ENCODE measurements around the gene TRPV4. TPM values are rescaled to one million over a fixed set of nuclear protein-coding genes. Genes with fewer than 3 reads are reported as not detected.

Gene TRPV4
- total RNA-seq, 6 donors from 2014 or later = 2.2 to 9.7 (median 5.4) TPM

DNA sequence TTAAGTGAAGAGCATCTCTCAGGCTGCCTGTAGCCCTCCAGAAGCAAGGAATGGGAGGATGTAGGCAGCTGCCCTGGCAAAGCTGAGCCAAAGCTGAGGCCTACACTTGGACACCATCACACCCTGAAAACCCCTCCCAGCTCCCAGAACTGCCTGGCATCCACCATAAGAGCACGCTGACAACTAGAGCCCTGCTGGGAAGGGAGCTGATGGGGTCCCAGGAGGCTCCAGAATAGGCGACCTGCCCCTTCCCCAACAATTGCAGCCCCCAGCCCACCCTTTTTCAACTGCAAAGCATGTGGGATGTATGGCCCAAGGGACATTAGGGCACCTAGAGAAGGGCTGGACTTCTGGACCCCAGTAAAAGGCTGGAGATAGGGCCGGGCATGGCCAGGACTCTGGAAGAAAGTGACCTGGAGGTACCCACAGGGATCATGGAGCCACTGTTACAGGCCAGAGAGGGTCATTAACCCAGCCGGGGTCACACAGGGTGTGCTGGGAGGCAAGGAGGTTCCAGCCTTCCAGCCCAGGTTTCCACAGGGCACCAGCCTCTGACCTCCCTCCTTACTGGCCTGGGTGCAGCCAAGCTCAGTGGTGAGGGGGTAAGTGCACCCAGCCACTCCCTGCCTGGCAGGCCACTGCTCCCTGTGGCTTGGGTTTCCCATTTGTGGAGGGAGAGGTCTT lies 91.8 kb downstream of the TRPV4 start:
- Histone ChIP-seq H3K4me1 (peaks cover 0 to 27% (median 8%) of the 10 kb centered on the region in 4 donors), H3K36me3 (no peaks in the 10 kb centered on the region), H3K27me3 (peaks cover 0 to 5% (median 0%) of the 10 kb centered on the region in 4 donors), H3K9me3 (no peaks in the 10 kb centered on the region), H3K4me3 (no peak overlapping the region), H3K27ac (no peak overlapping the region)
- TF ChIP-seq EP300 (IDR thresholded peaks at IDR 0.05) (no peak), POLR2A (IDR thresholded peaks at IDR 0.05) (no peak), POLR2AphosphoS5 (IDR thresholded peaks at IDR 0.05) (no peak)
- TF ChIP-seq, protein P1, sequence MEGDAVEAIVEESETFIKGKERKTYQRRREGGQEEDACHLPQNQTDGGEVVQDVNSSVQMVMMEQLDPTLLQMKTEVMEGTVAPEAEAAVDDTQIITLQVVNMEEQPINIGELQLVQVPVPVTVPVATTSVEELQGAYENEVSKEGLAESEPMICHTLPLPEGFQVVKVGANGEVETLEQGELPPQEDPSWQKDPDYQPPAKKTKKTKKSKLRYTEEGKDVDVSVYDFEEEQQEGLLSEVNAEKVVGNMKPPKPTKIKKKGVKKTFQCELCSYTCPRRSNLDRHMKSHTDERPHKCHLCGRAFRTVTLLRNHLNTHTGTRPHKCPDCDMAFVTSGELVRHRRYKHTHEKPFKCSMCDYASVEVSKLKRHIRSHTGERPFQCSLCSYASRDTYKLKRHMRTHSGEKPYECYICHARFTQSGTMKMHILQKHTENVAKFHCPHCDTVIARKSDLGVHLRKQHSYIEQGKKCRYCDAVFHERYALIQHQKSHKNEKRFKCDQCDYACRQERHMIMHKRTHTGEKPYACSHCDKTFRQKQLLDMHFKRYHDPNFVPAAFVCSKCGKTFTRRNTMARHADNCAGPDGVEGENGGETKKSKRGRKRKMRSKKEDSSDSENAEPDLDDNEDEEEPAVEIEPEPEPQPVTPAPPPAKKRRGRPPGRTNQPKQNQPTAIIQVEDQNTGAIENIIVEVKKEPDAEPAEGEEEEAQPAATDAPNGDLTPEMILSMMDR (IDR thresholded peaks at IDR 0.05) = no peak
- WGBS, 2 donors = 88 to 100% methylated on average over 2 to 4 of the region's 4 CpGs
- ATAC-seq (ENCODE audit: low FRiP score in 2 of 2) = no peak
- peak in 1 of 2 donors; percentile 8 for DNase-seq

DNA sequence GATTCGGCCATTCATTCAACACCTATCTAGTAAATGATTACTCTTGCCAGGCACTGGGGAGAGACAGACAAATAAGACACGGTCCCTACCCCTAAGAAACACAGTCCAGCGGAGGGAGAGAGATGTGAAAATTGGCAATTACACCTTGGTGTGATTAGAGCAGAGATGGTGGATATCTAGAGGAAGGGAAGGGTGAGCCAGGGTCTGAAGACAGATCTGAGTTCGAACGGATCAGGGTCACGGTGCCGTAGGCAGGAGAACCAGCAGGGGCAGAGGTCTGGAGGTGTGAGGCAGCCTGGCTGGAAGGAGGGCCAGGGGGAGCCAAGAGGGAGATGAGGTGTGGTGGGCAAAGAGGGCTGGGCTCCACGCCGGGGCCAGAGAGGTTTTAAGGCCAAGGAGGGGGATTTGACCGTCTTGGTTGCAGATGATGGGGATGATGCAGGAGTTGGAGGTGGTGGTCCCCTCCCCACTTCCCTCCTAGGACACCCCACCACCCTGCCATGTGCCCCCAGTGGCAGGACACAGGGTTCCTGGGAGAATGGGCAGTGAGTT lies 92.4 kb downstream of the TRPV4 start:
- H3K9me3 ChIP-seq = no peaks in the 10 kb centered on the region
- WGBS, 2 donors = 87% methylated on average over 10 of the region's 10 CpGs
- H3K27ac ChIP-seq = peak overlapping the region in 1 of 4 donors; percentile 8
- TF ChIP-seq, protein P1 (IDR thresholded peaks at IDR 0.05) = no peak
- TF ChIP-seq POLR2A (IDR thresholded peaks at IDR 0.05) (no peak), EP300 (IDR thresholded peaks at IDR 0.05) (no peak), POLR2AphosphoS5 (IDR thresholded peaks at IDR 0.05) (no peak)
- H3K36me3 ChIP-seq = no peaks in the 10 kb centered on the region
- peaks cover 0 to 27% (median 8%) of the 10 kb centered on the region in 4 donors for H3K4me1 ChIP-seq
- DNase-seq (peak in 1 of 2 donors; percentile 3), ATAC-seq (ENCODE audit: low FRiP score in 2 of 2) (no peak)
- peaks cover 0 to 6% (median 0%) of the 10 kb centered on the region in 4 donors for H3K27me3 ChIP-seq
- H3K4me3 ChIP-seq = no peak overlapping the region

DNA sequence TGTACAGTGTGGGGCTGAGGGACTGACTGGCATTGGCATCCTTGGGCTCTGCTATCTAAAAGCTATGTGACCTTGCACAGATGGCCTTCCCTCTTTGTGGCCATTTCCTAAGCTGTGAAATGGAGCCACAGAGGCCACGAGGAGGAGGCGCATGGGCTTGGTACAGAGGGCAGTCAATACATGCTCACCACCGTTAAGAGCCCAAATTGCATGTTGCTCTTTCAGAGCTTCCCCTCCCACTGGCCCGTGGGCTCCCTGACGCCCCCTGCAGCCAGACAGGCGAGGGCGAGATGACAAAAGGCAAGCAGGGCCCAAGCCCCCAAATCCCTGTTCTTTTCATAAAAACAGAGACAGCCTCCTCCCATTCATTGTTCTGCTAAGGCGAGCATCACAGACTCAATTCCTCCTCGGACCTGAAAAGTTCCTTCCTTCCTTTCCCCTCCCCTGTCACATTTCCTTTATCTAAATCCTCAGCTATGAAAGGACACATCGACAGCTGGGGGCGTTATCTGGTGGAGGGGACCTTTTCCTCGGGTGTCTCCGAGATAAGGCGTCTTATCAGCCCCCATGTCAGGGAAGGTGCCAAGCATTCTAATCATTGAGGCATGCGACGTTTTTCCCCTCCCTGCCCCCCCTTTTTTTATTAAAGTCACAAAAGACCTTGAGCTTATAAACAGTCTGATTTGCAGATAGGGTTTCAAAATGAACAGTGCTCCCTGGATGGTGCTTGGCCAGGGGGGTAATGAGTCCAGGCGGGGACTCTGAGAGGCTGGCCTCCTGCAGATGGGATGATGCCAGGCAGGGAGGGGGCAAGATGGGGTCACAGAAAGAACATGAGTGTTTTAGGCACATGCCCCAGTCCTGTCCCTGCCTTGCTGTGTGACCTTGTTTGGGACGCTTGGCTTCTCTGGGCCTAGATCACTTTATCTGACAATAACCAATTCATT lies 93.2 kb downstream of the TRPV4 start:
- H3K9me3 ChIP-seq = no peaks in the 10 kb centered on the region
- H3K27ac ChIP-seq = peak overlapping the region in 3 of 4 donors; percentile 48 to 86 (median 72)
- no peak overlapping the region for H3K4me3 ChIP-seq
- TF ChIP-seq POLR2AphosphoS5 (IDR thresholded peaks at IDR 0.05) (no peak), POLR2A (IDR thresholded peaks at IDR 0.05) (no peak), EP300 (IDR thresholded peaks at IDR 0.05) (no peak)
- TF ChIP-seq, protein P1 (IDR thresholded peaks at IDR 0.05) = peak in 1 of 6 experiments; percentile 5
- DNase-seq (peak in 1 of 2 donors; percentile 11), ATAC-seq (ENCODE audit: low FRiP score in 2 of 2) (no peak)
- H3K4me1 ChIP-seq = peaks cover 0 to 24% (median 6%) of the 10 kb centered on the region in 4 donors
- H3K27me3 ChIP-seq = peaks cover 0 to 6% (median 0%) of the 10 kb centered on the region in 4 donors
- H3K36me3 ChIP-seq = no peaks in the 10 kb centered on the region
- 33 to 34% methylated on average over 18 of the region's 18 CpGs for WGBS, 2 donors

DNA sequence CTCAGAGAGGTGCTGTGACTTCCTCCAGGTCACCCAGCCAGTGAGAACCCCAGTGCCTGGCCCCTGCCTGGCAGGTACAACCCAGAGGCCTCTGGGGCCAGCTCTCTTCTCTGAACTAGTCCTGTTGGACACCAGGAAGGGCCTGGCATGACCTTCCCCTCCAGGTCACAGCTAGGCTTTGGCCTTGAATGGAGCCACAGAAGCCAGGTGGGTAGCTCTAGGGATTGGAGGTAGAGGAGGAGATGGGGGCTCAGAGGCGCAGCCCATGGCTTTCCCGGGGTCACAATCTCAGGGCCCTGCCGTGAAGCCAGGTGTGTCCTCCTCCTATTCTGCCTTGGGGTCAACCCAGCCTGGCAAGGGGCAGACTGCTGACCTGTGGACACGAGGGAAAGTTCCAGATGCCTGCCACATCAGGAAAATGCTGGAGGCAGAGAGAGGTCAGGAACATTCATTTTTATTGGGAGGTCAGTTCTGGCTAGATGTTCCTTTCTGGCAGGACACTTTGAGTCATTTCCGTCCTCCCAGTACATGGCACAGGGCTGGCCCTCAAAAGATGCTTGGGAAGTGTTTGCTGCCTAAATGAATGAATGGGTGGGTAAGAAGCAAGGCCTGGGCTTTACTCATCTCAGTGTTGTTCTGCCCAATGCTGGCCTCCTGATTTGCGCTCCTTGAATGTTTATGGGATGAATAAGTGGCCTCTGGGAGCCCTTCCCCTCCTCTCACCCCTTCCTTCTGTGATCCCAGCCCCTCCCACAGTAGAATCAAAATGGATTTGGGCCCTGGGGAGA lies 94.1 kb downstream of the TRPV4 start:
- WGBS, 2 donors = 64 to 78% methylated on average over 4 to 6 of the region's 6 CpGs
- DNase-seq (peak in 1 of 2 donors; percentile 18), ATAC-seq (ENCODE audit: low FRiP score in 2 of 2) (no peak)
- Histone ChIP-seq H3K4me1 (peaks cover 0 to 16% (median 4%) of the 10 kb centered on the region in 4 donors), H3K9me3 (no peaks in the 10 kb centered on the region), H3K27me3 (peaks cover 0 to 6% (median 0%) of the 10 kb centered on the region in 4 donors), H3K27ac (peak overlapping the region; percentile 35 to 86 (median 60)), H3K4me3 (no peak overlapping the region), H3K36me3 (no peaks in the 10 kb centered on the region)
- TF ChIP-seq, protein P1 (IDR thresholded peaks at IDR 0.05) = no peak
- TF ChIP-seq POLR2A (IDR thresholded peaks at IDR 0.05) (no peak), EP300 (IDR thresholded peaks at IDR 0.05) (no peak), POLR2AphosphoS5 (IDR thresholded peaks at IDR 0.05) (no peak)
